HG03558 (cell line): ENCODE results near the gene CERS3.
"Not testable (repeated sequence)": the region's sequence is repeated elsewhere in the genome, so short reads cannot be mapped to it uniquely, and the experiment has no call there.

Experiments
- ATAC-seq: cut with Tn5 transposase; IDR thresholded peaks from one replicate; pipeline ENCODE4 v1.9.1; 2021; ENCODE audit warnings: moderate number of reproducible peaks; ENCODE audit not compliant: unreplicated experiment; ENCODE audit errors: extremely low read depth

Gene CERS3

DNA sequence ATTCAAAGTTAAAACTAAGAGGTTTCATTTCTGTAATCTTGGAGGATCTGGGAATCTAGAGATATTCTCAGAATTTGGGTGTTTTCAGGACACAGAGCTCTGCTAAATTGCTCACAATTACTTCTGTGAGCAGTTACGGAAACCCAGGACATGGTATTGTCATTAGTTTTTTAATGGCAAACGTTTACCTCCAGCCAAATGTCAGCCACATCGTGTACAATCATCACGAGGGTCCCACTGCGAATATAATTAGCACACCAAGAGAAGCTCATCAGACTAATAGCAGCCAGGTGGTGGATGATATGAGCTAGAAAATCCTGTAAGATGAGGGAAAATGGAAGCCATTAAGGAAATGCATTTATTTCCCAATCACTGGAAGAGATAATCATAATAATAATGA lies 56.0 kb downstream of the CERS3 start:
- ATAC-seq = no peak

DNA sequence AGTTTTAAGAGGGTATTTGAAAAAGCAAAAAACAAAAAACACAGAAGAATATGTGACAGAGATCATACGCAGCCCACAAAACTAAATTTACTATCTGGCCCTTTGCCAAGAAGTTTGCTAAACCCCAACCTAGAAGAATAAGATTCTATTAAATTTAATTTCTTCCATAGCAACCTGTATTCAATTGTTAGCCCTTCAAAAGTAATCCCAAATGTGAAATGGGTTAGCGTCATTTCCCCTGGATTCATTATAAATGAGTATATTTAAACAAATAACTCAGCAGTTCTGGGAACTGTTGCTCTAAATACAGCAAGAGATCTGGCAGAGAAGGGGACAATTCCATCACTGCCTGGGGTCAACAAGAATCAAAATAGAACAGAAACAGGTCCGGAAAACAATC lies 56.8 kb downstream of the CERS3 start:
- no peak for ATAC-seq

DNA sequence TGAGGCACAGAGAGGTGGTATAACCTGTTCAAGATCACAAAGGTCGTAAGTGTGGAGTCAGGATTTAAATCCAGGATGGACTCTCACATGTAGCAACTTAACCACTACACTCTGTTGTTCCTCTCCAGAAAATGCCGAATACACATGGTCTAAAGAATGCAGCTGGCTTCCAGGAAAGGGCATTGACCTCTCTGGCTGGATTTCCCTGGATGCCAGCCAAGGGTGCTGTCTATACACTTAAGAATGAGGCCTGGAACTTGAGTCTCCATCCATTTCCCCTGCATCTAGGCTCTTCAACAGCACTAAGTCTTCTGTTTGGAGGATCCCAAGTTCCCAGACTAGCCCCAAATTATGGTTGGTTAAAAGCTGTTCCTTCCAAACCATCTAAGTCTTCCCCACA lies 60.5 kb downstream of the CERS3 start:
- ATAC-seq = no peak

DNA sequence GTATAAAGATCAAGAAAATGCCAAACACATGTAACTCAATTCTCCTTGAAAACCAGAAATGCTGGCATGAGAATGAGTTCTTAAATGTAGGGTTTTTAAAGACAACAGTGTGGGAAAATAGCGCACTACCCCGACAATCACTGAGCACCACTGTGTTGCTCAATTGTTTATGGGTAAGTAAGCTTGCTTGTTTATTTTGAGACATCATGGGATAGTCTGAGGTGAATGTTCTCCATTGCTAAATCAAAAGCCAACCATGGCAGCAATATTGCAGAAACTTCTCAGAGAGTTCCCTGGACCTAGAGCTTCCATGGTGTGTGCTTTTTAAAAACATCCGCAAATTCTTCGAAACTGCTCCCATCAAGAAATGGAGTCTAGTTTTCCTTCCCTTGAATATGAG lies 62.7 kb downstream of the CERS3 start:
- no peak for ATAC-seq

DNA sequence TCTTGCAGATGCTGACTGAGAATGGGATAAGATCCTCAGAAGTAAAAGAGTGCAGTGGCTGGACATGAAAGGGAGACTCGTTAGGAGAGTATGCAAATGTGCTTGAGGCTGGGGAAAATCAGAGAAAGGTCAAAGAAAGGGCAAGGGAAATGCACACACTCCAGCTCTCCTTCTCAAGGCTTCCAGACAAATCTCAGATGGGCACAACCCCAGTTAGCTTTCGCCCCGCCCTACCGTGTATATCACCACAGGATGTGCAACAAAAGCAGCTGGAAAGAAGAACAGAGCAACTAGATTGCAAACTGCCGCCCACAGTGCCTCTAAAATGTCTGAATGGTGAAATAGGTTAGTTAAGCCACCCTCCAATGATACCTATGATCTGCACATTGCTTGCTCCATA lies 63.9 kb downstream of the CERS3 start:
- no peak for ATAC-seq

DNA sequence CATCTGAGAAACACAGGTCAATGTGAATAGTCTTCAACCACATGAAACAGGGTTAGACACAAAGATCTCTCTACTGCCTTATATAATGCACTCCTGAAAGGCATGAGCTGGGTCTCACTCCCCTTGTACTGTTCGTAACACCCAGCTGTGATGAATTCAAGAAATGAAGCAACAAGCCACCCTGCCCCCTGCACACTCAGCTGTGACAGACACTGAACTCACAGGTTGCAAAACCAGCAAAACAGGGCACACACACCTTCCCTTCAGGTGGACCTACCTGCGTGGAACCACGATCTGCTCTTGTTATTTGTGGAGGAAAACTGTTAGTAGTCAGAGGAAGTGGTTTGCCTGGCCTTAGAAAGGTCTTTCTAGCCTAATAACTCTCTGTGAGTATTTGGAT lies 64.5 kb downstream of the CERS3 start:
- ATAC-seq = no peak

DNA sequence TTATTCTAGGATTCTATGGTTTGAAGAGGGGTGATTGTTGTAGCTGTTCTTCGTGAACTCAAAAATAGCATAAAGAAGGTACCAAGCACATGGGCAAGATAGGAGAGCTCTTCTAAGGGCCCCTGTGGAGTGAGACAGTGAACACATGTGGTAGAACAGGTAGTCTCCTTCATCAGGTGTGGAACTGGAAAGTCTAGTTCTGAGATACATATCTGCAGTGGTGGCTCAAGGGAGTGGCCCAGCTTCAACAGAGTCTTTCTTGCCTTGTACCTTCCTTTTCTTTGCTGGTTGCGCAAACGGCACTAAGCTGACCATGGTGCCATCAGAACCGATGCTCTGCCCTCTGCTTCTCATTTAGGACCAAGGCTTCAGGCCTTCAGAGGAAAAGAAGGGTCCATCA lies 65.2 kb downstream of the CERS3 start:
- ATAC-seq = no peak

DNA sequence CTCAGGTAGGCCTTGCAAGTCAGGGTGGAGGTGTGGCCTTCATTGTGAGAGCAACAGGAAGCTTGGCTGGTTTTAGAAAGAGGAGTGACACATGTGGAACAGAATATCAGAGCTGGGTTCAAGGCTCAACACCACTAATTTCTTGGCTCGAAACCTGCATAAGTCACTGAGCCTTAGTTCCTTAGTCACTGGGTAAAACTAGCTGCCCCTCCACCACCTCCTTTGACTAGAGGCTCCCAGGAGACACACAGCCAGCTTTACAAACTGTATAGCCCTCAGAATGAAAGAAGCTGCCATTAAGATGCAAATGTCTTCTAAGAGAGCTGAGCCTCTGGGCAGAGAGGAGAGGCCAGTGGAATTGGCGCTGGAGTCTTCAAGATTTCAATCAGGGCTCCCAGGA lies 67.7 kb downstream of the CERS3 start:
- no peak for ATAC-seq

DNA sequence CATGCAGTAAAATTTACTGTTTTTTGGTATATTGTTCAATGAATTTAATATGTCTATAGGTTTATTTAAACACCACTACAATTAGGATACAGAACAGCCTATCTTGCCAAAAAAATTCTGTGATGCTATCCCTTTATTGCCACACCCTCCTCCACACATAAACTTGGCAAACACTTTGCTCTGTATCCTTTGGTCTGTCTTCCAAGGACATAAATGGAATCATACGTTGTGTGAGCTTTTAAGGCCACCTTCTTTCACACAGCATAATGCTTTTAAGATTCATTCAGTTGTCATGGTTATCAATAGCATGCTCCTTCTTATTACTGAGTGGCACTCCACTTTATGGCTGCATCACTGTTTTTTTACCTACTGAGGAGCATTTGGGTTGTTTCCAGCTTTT lies 71.5 kb downstream of the CERS3 start:
- no peak for ATAC-seq

DNA sequence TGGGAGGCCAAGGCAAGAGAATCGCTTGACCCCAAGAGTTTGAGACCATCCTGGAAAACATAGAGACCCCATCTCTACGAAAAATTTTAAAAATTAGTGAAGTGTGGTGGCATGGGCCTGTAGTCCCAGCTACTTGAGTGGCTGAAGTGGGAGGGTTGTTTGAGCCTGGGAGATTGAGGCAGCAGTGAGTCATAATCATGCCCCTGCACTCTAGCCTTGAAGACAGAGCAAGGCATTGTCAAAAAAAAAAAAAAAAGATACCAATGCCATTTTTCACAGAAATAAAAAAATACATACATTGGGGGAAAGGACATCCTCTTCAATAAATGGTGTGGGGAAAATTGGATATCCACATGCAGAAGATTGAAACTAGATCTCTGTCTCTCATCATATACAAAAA lies 74.6 kb downstream of the CERS3 start:
- ATAC-seq = no peak

DNA sequence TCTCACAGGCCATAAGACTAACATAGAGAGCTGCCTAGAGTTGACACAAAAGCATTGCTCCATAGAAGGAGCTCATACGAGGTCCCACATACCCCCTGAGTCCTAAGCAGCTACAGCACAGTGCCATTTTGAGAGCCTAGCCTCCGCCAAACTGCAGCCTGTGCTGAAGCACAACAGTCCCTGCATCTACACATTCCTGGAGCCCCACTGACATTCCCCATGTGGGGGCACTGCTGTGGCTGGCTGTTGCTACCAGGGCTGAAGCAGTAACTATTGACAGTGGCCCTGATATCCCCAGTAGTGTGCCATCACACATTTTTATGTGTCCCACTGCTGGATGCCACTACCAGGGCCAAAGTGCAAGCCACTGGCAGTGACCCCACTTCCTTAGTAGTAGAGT lies 80.3 kb downstream of the CERS3 start:
- ATAC-seq = no peak

DNA sequence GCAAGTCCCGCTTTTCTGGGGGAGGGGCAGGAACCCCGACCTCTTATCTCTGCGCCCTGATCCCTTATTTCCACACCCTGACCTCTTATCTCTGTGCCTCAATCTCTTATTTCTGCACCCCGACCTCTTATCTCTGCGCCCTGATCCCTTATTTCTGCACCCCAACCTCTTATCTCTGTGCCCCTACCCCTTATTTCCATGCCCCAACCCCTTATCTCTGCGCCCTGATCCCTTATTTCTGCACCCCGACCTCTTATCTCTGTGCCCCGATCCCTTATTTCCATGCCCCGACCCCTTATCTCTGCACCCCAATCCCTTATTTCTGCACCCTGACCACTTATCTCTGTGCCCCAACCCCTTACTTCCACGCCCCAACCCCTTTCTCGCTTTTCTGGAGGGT lies 87.7 kb downstream of the CERS3 start:
- ATAC-seq = not testable (repeated sequence)

DNA sequence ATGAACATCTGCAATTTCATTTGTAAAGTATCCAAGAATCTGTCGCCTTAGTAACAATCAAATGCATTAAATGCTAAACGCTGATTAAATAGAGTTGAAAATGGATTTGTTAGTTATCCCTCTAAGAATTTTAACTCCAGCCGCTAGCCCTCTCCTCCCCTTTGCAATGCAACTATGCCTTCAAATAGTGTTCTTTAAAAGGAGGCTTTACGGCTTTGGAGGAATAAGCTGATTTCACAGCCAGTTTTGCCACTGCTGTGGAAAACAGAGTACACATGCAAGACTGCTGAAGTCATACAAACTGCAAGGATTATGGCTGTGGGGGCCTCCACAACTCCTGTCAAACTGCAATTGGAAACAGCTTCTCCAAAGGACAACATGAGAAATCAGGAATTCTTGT lies 89.2 kb downstream of the CERS3 start:
- no peak for ATAC-seq

DNA sequence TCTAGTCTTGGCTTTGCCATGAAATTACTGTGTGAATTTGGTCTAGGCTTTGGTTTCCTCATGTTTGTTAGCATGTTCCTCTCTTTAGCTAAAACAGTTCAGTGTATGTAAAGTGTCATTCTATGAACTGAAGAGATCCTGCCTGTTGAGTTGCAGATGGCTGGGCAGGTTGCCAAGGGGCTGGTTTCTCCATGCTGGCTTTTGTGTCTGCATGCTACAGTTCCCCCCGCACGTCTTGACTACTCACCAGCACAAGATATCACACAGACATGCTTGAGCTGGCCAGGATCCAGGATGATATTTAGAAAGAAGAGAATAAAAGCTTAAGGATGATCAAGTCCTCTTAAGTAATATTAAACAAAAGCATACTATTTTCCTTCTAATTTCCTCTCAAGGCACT lies 90.2 kb downstream of the CERS3 start:
- ATAC-seq = no peak

DNA sequence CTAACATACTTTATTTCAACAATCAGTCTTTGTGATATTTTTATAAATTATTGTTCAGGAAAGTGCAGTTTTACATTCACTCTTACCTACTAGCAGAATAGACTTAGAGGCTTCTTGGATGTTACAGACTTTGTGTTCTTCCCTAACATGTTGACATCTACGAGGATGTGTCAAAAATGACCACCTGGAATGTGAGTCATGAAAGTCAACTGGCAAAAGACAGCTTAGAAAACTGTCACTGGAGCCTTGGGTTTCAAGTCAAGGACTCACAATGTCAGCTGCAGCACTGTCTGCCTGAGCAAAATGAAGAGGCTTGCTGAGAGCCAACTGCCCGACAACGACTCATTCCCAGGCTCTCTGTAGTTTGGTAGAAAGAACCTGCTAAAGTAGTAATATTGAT lies 91.5 kb downstream of the CERS3 start:
- no peak for ATAC-seq

DNA sequence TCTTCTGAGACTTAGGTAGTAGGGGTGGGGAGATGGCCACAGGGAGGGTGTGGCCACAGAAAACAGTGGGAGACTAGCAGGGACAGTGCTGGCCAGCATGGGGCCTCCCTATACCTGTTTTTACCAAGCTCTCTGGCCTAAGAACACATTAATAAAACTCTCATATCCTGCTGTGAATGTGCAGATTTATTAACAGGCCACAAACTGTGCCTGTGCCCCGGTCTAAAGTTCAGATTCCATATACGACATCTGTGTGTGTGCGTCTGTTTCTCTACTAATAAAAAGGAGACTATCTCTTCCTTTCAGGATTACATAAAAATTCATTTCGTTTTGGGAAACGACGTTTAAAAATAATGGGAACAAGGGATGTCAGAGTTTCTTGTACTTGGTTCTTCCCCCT lies 94.2 kb downstream of the CERS3 start:
- ATAC-seq = no peak

DNA sequence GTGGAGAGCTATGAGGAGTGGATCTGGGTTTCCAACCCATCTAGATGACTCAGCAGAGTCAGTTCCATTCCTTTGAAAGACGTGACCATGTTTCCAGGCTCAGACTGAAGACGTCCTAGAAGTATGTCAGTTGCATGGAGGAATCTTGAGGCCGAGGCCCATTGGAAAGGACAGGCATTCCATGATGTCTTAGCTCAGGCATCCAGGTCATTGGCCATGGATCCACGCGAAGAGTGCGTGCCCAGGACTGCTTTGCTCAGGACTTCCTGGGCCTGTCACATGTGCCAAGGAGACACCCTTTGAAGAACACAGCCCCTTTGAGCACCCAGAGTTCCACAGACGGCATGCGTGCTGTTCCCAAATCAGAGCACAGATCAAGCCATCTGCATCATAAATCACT lies 94.7 kb downstream of the CERS3 start:
- ATAC-seq = no peak

DNA sequence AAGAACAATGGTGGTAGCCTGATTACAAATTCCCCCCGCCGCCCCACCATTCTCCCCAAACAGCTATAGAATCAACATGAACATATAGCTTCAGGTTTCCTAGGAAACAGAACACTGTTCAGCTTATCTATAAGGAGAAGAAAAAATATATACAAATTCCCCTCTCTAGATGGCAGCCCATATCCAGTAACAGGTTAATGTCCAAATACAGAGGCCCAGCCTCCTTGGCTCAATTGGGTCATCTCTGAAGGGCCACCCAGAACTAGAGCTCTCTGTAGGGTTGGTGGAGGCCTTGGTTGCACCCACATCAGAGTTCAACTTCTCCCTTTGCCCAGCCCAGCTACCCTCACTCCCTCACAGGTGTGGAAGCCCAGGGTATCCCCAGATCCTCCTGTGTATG lies 95.4 kb downstream of the CERS3 start:
- ATAC-seq = no peak

DNA sequence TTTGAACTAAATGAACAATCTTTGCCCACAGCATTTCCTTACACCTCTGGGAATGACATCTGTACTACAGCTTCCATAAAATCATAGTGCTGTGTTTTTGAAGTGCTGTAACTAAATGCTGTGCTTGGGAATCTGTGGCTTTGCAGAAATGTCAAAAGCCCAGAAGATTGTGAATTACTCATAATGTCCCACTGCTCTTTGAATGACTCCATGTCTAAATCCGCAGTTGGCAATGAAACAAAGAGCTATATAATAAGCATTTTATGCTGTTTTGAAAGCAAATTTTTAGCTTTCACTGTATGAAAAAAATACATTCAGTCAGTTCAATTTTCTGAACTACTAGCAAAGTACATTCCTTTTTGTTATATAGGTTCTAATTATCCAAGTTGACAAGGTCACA lies 98.3 kb downstream of the CERS3 start:
- no peak for ATAC-seq

DNA sequence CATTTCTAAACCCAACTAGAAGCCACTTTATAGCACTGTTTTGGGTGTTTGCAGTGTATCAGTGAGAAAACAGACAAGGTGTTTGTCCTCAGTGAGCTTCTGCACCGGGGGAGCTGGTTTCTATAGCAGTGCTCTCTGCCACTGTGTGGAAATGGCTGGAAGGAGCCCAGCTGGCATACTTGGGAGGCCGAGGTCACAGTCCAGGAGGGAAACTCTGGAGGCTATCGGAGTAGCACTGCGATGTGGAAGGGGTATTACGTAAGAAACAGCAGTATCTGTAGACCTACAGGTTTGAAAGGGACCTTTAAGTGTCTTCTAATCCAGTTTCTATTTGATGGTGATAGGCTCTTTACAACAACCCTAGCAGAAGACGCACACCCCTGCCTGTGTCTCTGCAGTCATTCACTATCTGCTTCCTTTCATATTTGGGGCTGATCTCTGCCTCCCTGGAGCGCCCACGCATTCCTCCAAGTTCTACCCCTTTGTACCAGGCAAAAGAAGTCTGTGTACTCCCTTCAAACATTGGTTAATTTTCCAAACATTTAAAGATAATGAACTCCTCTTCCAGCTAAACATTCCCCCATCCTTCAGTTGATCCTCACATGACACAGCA lies 99.5 kb downstream of the CERS3 start:
- ATAC-seq = no peak

DNA sequence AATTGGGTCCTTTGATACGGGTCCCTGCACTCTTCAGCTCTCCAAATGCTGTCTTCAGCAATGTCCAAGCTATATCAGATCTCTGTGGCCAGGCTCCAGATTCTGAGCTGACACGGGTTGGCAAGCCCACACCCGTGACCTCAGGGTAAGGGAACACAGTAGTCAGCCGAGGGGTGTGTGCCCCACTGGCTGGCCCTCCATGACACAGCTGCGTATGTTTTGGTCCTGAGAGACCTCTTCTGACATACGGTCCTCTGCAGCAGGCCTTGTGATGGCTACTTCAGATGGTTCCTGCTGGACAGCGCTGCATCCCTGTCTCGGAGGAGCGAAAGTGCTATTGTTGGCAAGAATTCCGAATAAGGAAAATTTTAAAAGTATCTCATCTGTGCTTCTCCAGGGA lies 101.8 kb downstream of the CERS3 start:
- no peak for ATAC-seq

DNA sequence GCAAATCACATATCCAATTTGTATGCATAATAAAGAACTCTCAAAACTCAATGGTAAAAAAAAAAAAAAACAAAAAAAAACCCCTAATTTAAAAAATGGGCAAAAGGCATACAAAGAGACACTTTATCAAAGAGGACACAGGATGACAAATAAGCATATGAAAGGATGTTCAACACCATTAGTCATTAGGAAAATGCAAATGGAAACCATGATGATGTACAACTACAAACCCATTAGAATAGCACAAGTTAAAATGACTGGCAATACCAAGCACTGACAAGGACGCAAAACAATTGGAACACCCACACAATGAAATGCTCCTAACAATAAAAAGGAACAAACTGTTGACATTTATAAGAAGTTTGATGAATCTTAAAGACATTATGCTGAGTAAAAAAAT lies 123.6 kb downstream of the CERS3 start:
- ATAC-seq = no peak

DNA sequence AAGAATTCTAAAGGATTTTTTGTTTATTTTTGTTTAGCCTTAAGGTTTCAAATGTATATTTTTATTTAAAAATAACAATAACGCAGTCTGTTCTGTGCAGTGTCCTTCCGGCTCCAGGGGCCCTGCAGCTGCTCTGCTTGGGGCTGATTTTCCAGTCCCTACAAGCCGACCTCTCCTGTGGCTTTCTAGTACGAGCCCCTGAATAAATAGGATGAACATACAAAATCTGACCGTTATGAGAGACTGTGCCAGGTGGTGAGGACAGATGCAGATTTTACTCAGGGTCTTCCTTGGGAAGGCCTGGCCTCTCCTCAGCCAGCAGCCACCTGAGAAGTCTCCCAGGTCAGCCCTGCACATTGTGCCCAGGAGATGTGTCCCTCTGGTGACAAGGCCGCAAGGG lies 127.8 kb downstream of the CERS3 start:
- no peak for ATAC-seq
